ENCODE results near the gene ANKRD44.

- no peak for TF ChIP-seq ZNF274 (IDR thresholded peaks at IDR 0.05; ENCODE audit: low read depth, low read length)
- TF ChIP-seq YY1 (IDR thresholded peaks at IDR 0.05; ENCODE audit: insufficient read depth, insufficient read length), result no peak
Observed at GRCh38 chr2:196967775-196968174, 342.8 kb downstream of the ANKRD44 start.
